HG03460 (cell line): ENCODE measurements around the gene ZBTB43.

Experiments
- ATAC-seq: cut with Tn5 transposase; IDR thresholded peaks from one replicate; pipeline ENCODE4 v1.9.1; 2021; ENCODE audit not compliant: unreplicated experiment

The ZBTB43 gene

GRCh38 chr9:126856326-126856877 lies 51.6 kb downstream of the ZBTB43 start:
- no peak for ATAC-seq

DNA sequence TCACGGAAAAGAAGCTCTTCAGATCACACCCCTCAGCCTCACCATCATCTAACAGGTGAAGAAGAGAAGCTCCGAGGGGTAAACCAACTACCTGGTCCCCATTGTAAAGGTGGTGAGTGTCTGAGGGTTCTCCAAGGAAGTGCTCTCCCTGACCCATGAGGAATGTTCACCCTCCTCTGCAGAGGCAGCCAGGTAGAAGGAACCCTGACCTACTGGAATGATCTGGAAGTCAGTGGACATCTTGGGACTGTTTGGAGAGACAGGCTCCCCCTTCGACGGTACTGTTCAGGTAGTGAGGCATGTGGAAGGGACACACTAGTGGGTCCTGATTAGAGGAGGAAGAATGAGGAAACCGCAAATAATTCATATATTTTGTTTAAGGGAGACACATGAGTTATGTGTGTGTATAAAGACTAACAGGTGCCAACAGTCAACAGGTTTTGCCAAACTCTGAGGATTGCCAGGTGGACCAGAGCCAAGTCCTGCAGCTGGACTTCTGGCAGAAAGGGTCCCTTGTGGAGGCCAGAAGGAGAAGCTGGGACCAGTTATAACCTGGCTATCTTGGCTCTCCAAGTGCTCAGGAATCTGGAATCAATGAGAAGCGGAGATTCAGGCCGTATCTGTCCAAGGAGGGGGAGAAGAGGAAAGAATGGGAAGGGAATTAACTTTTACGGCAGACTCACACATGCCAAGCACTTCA lies 52.6 kb downstream of the ZBTB43 start:
- no peak for ATAC-seq

- ATAC-seq, result no peak
These were observed 54.3 kb downstream of the ZBTB43 start for GRCh38 chr9:126859111-126859510.

DNA sequence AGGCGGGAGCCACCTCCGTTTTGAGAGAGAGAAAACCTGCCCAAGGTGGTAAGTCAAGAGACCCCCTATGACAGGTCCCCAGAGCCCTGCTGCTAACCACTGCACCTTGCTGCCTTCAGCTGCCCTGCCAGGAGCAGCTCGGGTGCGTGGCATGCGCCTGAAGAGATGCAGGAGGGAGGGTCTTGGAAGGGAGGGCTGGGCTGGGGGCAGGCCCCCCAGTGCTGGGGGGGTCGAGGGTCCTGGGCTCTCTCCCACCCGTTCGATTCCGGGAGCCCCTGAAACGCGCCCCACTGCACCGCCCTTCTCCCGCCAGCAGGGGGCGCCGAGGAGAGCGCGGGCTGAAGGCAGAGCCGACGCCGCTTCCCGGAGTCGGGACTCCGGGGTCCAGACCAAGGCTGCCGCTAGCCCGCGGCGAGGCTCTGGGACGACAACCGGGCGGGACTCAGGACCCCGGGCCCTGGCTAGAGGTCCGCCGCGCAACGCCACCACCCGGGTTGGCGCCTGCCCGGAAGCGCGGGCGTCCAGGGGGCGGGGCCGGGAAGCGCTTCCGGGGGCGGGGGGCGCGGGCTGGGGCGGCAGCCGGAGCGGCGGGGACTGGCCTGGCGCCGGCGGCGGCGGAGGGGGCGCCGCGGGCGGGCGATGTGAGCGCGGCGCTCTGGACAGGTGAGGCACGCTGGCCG lies 55.4 kb downstream of the ZBTB43 start, which contains the start of gene ZBTB34:
ZBTB34 (plus strand) TSS at position 563 of the 680 bp plus-strand sequence. CDS start 18,761 bp downstream, outside the sequence.
- ATAC-seq, result peak; percentile 53

- peak; percentile 23 for ATAC-seq
These were observed 56.1 kb downstream of the ZBTB43 start for GRCh38 chr9:126860757-126861466.

GRCh38 chr9:126861707-126862103 lies 56.9 kb downstream of the ZBTB43 start:
- ATAC-seq, result no peak

- no peak for ATAC-seq
These were observed 57.4 kb downstream of the ZBTB43 start for GRCh38 chr9:126862104-126862761.

GRCh38 chr9:126864771-126865170 lies 59.9 kb downstream of the ZBTB43 start:
- ATAC-seq, result no peak

DNA sequence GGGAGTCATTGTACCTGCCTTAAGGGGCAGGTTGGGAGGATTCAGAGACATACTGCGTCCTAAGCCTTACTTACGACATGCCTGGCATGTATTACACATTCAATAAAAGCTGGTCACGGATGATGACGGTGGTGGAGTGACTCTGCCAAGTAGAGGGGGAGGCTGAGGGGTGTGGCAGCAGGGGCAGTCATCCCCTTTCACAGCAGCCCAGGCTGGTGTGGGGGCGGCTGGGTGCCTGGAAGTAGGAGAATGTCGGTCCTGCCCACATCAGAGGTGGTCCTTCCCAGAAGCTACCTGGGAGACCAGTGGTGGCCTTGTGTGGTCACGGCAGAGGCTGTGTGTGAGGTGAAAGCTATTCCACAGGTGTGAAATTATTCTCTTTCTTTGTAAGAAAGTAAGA lies 64.5 kb downstream of the ZBTB43 start:
- ATAC-seq, result no peak

- ATAC-seq, result no peak
These were observed 67.7 kb downstream of the ZBTB43 start for GRCh38 chr9:126872516-126872915.

- ATAC-seq, result no peak
These were observed 69.9 kb downstream of the ZBTB43 start for GRCh38 chr9:126874546-126875314.

DNA sequence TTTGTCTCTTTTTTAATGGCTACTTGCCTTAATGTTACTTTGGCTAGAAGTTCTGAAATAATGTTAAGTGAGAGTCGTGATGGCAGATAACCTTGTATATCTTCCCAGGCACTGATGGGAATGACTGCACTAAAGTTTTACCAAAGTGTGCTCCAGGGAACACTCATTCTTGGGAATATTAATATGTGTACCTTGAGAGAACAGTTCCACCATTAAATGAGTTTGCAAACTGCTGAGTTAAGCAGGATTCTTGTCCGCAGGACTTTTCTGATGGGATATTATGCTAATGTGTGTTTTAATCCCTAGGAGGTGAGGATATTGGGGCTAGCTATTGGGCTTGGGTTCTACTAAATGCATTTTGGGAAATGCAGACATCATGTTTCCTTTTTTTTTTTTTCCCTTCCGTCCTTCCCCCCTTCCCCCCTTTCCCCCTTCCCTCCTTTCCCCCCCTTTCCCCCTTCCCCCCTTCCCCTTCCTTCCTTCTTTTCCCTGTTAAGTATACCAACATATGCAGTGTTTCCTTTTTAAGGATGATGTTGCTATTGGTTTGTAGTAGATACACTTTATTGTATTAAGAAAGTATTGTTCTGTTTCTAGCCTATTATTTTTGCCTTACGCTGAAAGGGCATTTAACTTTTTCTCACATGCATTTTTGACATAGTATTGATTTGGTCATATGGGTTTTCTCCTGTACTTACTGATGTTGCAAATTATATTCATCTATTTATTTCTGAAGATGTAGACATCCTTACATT lies 71.1 kb downstream of the ZBTB43 start:
- ATAC-seq, result no peak

- ATAC-seq, result no peak
These were observed 71.7 kb downstream of the ZBTB43 start for GRCh38 chr9:126876531-126876930.

DNA sequence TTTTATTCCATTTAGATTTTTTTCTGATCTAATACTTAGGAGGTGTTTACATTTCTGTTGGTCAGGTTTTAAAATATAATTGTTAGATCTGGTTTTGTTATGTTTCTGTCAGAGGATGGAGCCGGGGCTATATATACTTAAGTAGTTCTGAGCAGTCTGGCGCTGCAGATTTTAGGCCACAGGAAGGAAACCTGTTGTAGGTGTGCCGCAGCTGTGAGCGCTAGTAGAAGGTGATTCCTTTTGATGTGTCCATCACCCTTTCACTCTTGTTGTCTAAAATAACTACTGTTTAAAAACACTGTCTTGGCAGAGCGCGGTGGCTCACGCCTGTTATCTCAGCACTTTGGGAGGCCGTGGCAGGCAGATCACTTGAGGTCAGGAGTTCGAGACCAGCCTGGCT lies 72.6 kb downstream of the ZBTB43 start:
- no peak for ATAC-seq

- ATAC-seq, result no peak
These were observed 74.4 kb downstream of the ZBTB43 start for GRCh38 chr9:126879288-126879687.

- ATAC-seq, result no peak
These were observed 75.5 kb downstream of the ZBTB43 start for GRCh38 chr9:126880226-126880946.

GRCh38 chr9:126880947-126881332 lies 76.1 kb downstream of the ZBTB43 start:
- ATAC-seq, result no peak

DNA sequence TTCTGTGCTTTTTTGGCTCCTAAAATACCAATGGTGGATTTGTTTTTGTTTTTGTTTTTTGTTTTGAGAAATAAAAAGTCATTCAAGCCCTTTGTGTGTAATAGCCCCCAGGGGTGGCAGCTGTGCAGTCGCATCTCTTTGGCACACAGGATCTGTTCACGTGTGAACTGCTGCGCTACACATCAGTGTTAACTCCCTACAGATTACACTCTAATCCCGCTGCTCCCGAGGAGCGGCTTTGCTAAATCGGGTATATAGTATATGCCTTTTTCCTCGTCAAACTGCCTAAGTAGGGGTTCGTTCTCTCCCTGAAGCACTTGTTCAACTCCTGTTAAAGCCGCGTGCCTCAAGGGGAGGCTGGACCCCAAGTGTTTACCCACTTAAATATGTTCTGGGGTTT lies 77.9 kb downstream of the ZBTB43 start:
- no peak for ATAC-seq

GRCh38 chr9:126883636-126884035 lies 78.8 kb downstream of the ZBTB43 start:
- ATAC-seq, result no peak
